D721Med (cell line): ENCODE results near the gene ZNF202.

Source experiments
- DNase-seq: peaks from one replicate; pipeline ENCODE4 v3.0.0; 2011; ENCODE audit warnings: low spot score; ENCODE audit not compliant: insufficient read length
- FAIRE-seq: peaks from 2 replicates; lab custom pipeline; 2011; peaks lifted over from hg19 to GRCh38; lab: Jason Lieb, UNC
- TF ChIP-seq, protein P1 (sequence below): IDR thresholded peaks from 2 replicates; pipeline ENCODE4 v1.5.1; 2012; ENCODE audit warnings: mild to moderate bottlenecking, control low read depth; ENCODE audit not compliant: insufficient read depth; ENCODE audit errors: missing control alignments

Gene ZNF202

DNA sequence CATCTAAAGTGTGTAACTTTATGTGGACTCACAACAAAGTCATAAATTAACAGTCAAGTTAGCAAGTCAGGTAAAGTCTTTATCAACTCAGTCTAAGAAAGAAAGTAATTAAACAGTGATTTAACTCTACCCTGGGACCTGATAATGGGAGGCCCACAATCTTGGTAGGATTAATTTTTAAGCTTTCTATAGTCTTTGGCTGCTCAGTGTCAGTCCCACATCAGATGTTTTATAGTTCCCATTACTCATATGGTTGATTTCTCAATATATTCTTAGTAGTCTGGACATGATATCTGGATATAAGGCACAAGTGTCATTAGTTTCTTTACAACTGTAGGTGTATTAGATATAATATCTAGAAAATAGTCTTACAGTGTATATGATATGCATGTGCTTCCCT, 48.5 kb downstream of the ZNF202 start:
- FAIRE-seq = no peak
- TF ChIP-seq, protein P1, sequence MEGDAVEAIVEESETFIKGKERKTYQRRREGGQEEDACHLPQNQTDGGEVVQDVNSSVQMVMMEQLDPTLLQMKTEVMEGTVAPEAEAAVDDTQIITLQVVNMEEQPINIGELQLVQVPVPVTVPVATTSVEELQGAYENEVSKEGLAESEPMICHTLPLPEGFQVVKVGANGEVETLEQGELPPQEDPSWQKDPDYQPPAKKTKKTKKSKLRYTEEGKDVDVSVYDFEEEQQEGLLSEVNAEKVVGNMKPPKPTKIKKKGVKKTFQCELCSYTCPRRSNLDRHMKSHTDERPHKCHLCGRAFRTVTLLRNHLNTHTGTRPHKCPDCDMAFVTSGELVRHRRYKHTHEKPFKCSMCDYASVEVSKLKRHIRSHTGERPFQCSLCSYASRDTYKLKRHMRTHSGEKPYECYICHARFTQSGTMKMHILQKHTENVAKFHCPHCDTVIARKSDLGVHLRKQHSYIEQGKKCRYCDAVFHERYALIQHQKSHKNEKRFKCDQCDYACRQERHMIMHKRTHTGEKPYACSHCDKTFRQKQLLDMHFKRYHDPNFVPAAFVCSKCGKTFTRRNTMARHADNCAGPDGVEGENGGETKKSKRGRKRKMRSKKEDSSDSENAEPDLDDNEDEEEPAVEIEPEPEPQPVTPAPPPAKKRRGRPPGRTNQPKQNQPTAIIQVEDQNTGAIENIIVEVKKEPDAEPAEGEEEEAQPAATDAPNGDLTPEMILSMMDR = no peak
- DNase-seq = no peak

DNA sequence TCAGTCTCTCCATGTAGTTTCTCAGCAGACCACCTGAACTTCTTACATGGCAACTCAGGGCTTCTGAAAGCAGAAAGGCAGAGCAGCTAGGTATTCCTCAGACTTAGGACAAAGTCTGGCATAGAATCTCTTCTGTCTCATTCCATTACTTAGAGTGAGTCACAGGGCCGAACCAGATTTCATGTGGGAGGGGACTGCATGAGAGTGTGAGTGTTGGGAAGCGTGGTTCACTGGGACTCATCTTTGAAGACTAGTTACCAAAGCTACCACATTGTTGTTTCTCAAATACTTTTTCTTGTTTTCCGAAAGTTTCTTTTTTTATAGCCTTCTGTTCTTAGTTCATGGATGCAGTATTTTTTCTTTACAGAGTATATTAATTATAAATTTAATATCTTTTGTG, 51.0 kb downstream of the ZNF202 start:
- TF ChIP-seq, protein P1 = no peak
- DNase-seq (no peak), FAIRE-seq (no peak)

DNA sequence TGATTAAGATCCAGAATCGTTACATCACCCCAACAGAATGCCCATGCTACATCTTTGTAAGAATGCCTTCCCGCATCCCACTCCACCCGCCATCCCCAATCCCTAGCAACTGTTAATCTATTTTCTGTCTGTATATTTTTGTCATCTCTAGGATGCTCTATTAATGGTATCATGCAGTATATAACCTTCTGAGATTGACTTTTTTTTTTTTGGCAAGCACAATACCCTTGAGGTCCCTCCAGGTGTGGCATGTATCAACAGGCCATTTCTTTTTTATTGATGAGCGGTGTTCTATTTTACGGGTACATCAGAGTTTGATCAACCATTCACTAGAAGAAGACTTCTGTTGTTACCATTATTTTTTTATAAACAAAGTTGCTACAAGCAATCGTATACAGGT, 56.9 kb downstream of the ZNF202 start:
- no peak for FAIRE-seq
- TF ChIP-seq, protein P1 = no peak

DNA sequence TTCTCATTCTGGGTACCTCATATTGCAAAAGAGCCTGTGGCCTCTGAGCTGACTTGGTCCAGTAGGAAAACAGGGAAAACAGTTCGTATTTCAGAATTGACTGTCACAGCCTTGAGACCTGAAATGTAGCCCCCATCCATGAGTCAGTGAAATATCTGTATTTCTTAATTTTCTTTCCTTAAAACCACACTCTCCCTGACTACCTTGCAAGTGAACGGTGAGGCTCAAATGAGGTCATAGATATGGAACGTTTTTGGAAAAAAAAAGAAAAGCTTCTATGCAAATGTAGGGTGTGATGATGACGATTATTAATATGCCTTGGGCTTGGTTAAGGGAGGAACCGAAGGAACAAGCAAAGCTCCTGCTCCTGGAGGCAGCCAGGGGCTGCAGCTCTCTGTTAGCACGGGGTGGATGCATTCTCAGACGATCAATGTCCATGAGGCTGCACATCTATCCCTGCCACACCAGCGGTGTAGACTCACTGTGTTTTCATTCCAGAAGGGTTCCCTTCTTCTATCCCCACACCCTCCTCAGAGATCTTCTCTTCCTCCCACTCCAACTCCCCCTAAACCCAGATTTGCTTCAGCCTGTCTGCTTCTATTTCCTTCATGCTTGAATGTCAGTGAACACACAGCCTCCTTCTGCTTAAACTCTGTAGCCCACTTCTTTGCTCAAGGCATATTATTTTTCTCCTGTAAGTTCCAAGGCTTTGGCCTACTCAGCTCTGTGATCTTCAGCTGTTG, 57.9 kb downstream of the ZNF202 start:
- TF ChIP-seq, protein P1 = no peak
- DNase-seq (no peak), FAIRE-seq (no peak)

More for the DNA sequence above, 56.9 kb downstream of the ZNF202 start:
- no peak for DNase-seq

DNA sequence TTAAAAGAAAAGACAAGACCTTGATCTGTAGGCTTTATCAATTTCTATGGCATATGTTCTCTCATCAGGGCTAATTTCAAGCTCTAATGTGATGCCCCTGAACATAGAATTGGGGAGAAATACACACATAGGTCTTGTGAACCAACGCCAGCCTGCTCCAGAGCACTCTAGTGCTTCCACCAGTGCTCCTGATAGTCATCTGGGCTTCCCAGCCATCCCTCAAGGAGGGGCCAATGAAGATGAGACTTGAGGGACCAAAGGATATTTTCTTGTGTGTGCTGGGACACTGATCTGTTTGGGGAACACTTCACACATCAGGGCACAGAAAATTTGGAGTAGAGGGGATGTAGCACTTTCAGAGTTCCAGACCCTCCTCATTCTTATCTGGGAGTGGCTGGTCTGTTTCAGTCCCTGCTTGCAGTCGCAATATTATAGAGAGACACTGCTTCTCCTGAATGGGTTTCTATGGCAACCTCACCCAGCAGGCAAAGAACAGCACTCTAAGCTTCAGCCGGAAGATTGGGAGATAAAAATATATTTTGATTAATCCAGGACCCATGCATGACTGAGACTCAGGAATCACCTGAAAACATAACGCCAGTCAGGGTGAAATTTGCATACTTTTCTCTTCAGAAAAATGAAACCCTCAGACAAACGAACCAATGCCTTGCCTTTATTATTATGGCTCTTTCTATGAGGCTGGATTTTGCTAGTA, 58.6 kb downstream of the ZNF202 start:
- no peak for FAIRE-seq
- TF ChIP-seq, protein P1 = no peak
- no peak for DNase-seq

DNA sequence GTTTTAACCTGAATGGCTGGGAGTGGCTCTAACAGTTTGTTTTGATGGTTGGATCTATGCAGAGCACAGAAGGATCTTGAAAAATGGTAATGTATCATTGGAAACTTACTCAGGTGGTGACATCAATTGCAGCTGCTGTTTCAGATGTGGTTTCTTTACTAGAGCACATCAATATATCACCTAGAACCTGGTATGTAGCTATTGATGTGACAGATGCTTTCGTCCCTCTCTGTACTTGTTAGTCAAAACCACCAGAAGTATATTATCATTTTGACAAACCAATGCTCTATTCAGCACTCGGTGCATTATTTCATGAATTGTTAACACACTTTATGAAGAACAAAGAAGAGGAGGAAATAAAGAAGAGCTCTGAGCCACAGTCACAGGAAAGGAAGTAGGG, 60.4 kb downstream of the ZNF202 start:
- FAIRE-seq (no peak), DNase-seq (no peak)
- TF ChIP-seq, protein P1 = no peak

DNA sequence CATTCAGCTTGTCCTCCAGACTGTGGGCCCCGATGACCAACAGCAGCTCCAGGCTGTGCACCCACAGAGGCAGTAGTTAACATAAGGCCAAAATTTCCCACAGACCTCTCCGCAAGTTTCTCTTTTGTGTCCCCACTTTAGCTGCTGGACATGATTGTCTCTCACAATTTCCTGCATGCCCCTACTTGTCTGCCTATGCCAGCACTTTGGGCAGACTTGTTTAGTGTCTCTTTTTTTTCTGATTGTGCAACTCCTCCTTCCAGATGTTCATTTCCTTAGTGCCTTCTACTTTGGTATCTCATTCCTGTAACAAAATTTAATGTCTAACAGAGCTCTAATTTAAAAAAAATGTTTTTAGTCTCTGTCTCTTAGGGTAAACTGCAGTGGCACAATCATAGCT, 63.2 kb downstream of the ZNF202 start:
- TF ChIP-seq, protein P1 = no peak
- no peak for DNase-seq
- FAIRE-seq = no peak
